ENCODE results near the gene BGN. TPM values are rescaled to one million over a fixed set of nuclear protein-coding genes. Genes with fewer than 3 reads are reported as not detected.

The BGN gene
- total and polyA plus RNA-seq, 2 donors (not counting 1 experiment from before 2014, with no cell fraction given): not detected

- Mint-ChIP-seq H3K27me3 (no peaks in the 10 kb centered on the region), H3K4me1 (peaks cover 16% of the 10 kb centered on the region), H3K4me3 (no peak overlapping the region), H3K27ac (no peak overlapping the region), H3K9me3 (ENCODE audit: insufficient read depth) (no peaks in the 10 kb centered on the region)
- Histone ChIP-seq H3K27ac (ENCODE audit: low read length in 2 of 2) (no peak overlapping the region), H3K4me3 (ENCODE audit: control extremely low read depth in 1 of 5, extremely low read depth in 1 of 5, insufficient read depth in 1 of 5, low read depth in 2 of 5, low read length in 4 of 5) (no peak overlapping the region), H3K36me3 (replicated peaks in 1 of 2; ENCODE audit: control extremely low read depth in 1 of 2, control insufficient read depth in 1 of 2, extremely low read depth in 1 of 2, insufficient read depth in 2 of 2, low read length in 1 of 2) (no peaks in the 10 kb centered on the region), H4K20me1 (ENCODE audit: control insufficient read depth, insufficient read depth, low read length, poor library complexity, severe bottlenecking) (no peaks in the 10 kb centered on the region), H3K27me3 (replicated peaks in 1 of 4; ENCODE audit: control extremely low read depth in 1 of 4, control insufficient read depth in 3 of 4, insufficient read depth in 4 of 4, low read length in 3 of 4) (no peaks in the 10 kb centered on the region), H3K79me2 (ENCODE audit: control insufficient read depth, insufficient read depth, low read length) (peaks cover 25% of the 10 kb centered on the region), H2AFZ (ENCODE audit: insufficient read depth, low read depth, low read length, poor library complexity, severe bottlenecking) (no peak overlapping the region), H3K4me2 (replicated peaks; ENCODE audit: low read depth, low read length, poor library complexity, severe bottlenecking) (no peak overlapping the region), H3K9ac (ENCODE audit: low read length) (no peak overlapping the region), H3K4me1 (ENCODE audit: control insufficient read depth in 2 of 2, insufficient read depth in 2 of 2, low read length in 2 of 2) (peaks cover 5 to 23% of the 10 kb centered on the region in 2 donors), H3K9me3 (ENCODE audit: control extremely low read depth in 1 of 3, control insufficient read depth in 2 of 3, insufficient read depth in 1 of 3, low read length in 2 of 3) (no peaks in the 10 kb centered on the region)
- ChIA-PET CTCF (interaction anchor here (0.7 to 4.9 kb wide), 3 partner anchors 35 to 511 kb away, joined by 3 to 27 read pairs (median 4); no protein-coding TSS in a partner anchor), POLR2A (no interaction called here)
- intact Hi-C loops (cut with micrococcal nuclease): no loop called here
- ATAC-seq (ENCODE audit: low read depth) (no peak), DNase-seq (no peak)
- WGBS (ENCODE audit: insufficient coverage): 100% methylated on average over 4 of the region's 11 CpGs
- no peak for TF ChIP-seq CTCF (IDR thresholded peaks at IDR 0.05)
- no peak for TF ChIP-seq EZH2 (IDR thresholded peaks at IDR 0.05; ENCODE audit: borderline replicate concordance, insufficient read depth, low read depth, low read length, poor library complexity, severe bottlenecking)
Observed at GRCh38 chrX:153471663-153472280, 23.0 kb upstream of the BGN start.

- H3K4me3 Mint-ChIP-seq: peak overlapping the region; percentile 52
- no peak overlapping the region for H3K27ac Mint-ChIP-seq
- H3K4me1 Mint-ChIP-seq: peaks cover 12% of the 10 kb centered on the region
- no peaks in the 10 kb centered on the region for H3K9me3 Mint-ChIP-seq (ENCODE audit: insufficient read depth)
- no peak overlapping the region for H3K4me2 ChIP-seq (replicated peaks; ENCODE audit: low read depth, low read length, poor library complexity, severe bottlenecking)
- peaks cover 15% of the 10 kb centered on the region for H3K79me2 ChIP-seq (ENCODE audit: control insufficient read depth, insufficient read depth, low read length)
- H2AFZ ChIP-seq (ENCODE audit: insufficient read depth, low read depth, low read length, poor library complexity, severe bottlenecking): no peak overlapping the region
- DNase-seq (no peak), ATAC-seq (ENCODE audit: low read depth) (no peak)
- H3K27ac ChIP-seq (ENCODE audit: low read length in 2 of 2): no peak overlapping the region
- no peaks in the 10 kb centered on the region for H3K27me3 ChIP-seq (replicated peaks in 1 of 4; ENCODE audit: control extremely low read depth in 1 of 4, control insufficient read depth in 3 of 4, insufficient read depth in 4 of 4, low read length in 3 of 4)
- intact Hi-C loops (cut with micrococcal nuclease): no loop called here
- ChIA-PET CTCF (interaction anchor here (0.6 to 4.9 kb wide), 3 partner anchors 12 to 529 kb away, joined by 3 to 27 read pairs (median 3); no protein-coding TSS in a partner anchor), POLR2A (interaction anchor here (1.0 kb wide), 1 partner anchor 532 kb away, joined by 3 read pairs; no protein-coding TSS in a partner anchor)
- no peak overlapping the region for H3K9ac ChIP-seq (ENCODE audit: low read length)
- no peak overlapping the region for H3K4me3 ChIP-seq (ENCODE audit: control extremely low read depth in 1 of 5, extremely low read depth in 1 of 5, insufficient read depth in 1 of 5, low read depth in 2 of 5, low read length in 4 of 5)
- no peaks in the 10 kb centered on the region for H4K20me1 ChIP-seq (ENCODE audit: control insufficient read depth, insufficient read depth, low read length, poor library complexity, severe bottlenecking)
- TF ChIP-seq EZH2 (IDR thresholded peaks at IDR 0.05; ENCODE audit: borderline replicate concordance, insufficient read depth, low read depth, low read length, poor library complexity, severe bottlenecking) (no peak), CTCF (IDR thresholded peaks at IDR 0.05) (no peak)
- H3K4me1 ChIP-seq (ENCODE audit: control insufficient read depth in 2 of 2, insufficient read depth in 2 of 2, low read length in 2 of 2): peaks cover 5 to 23% of the 10 kb centered on the region in 2 donors
- no peaks in the 10 kb centered on the region for H3K9me3 ChIP-seq (ENCODE audit: control extremely low read depth in 1 of 3, control insufficient read depth in 2 of 3, insufficient read depth in 1 of 3, low read length in 2 of 3)
- 100% methylated on average over 2 of the region's 10 CpGs for WGBS (ENCODE audit: insufficient coverage)
- H3K27me3 Mint-ChIP-seq: no peaks in the 10 kb centered on the region
- no peaks in the 10 kb centered on the region for H3K36me3 ChIP-seq (replicated peaks in 1 of 2; ENCODE audit: control extremely low read depth in 1 of 2, control insufficient read depth in 1 of 2, extremely low read depth in 1 of 2, insufficient read depth in 2 of 2, low read length in 1 of 2)
Observed at GRCh38 chrX:153473126-153473525, 21.7 kb upstream of the BGN start.
